OCI-LY1 (cell line): ENCODE data around the gene SH2B3.

Source experiments
- H2AFZ ChIP-seq: fragments of 200-600 bp; sonication (generic), shearing (Covaris generic); 2 replicates; pipeline ENCODE4 v1.6.0; 2014; ENCODE audit warnings: antibody characterized with exemption, mild to moderate bottlenecking, low read length
- H3F3A ChIP-seq: fragments of 200-600 bp; sonication (generic), shearing (Covaris generic); 2 replicates; pipeline ENCODE4 v1.6.0; 2014; ENCODE audit warnings: mild to moderate bottlenecking, antibody characterized with exemption, low read length, moderate library complexity; ENCODE audit not compliant: insufficient read depth
- H3K27ac ChIP-seq: fragments of 200-600 bp; sonication (generic); 2 replicates; pipeline ENCODE4 v1.5.1; 2014; ENCODE audit warnings: low read length, mixed run types, mild to moderate bottlenecking, low read depth; ENCODE audit not compliant: poor library complexity, severe bottlenecking
- H3K27me3 ChIP-seq: fragments of 200-600 bp; sonication (generic); 2 replicates; pipeline ENCODE4 v1.6.0; 2014; ENCODE audit warnings: antibody characterized with exemption, mild to moderate bottlenecking, low read length, moderate library complexity; ENCODE audit not compliant: insufficient read depth
- H3K36me3 ChIP-seq: fragments of 200-600 bp; sonication (generic); 2 replicates; pipeline ENCODE4 v1.6.1; 2014; ENCODE audit warnings: mild to moderate bottlenecking, antibody characterized with exemption, low read length, moderate library complexity, mixed read lengths; ENCODE audit not compliant: insufficient read depth
- H3K4me1 ChIP-seq: fragments of 200-600 bp; sonication (generic); 2 replicates; pipeline ENCODE4 v1.5.1; 2014; ENCODE audit warnings: mild to moderate bottlenecking, low read length, moderate library complexity; ENCODE audit not compliant: insufficient read depth, severe bottlenecking
- H3K4me2 ChIP-seq: fragments of 200-600 bp; sonication (generic), shearing (Covaris generic); 2 replicates; pipeline ENCODE4 v1.6.1; 2014; ENCODE audit warnings: low read length
- H3K4me3 ChIP-seq: fragments of 200-600 bp; sonication (generic); 2 replicates; pipeline ENCODE4 v1.5.1; 2014; ENCODE audit warnings: low read length, low read depth, mild to moderate bottlenecking, mixed read lengths; ENCODE audit not compliant: poor library complexity, severe bottlenecking
- H3K79me2 ChIP-seq: fragments of 200-600 bp; shearing (Covaris generic); 2 replicates; pipeline ENCODE4 v1.6.1; 2016; ENCODE audit warnings: mixed run types, low read length, mixed read lengths; ENCODE audit not compliant: insufficient read depth
- H3K9ac ChIP-seq: fragments of 200-600 bp; sonication (generic), shearing (Covaris generic); 2 replicates; pipeline ENCODE4 v1.6.1; 2014; ENCODE audit warnings: mild to moderate bottlenecking, low read length, mixed read lengths
- H3K9me2 ChIP-seq: fragments of 200-600 bp; sonication (generic), shearing (Covaris generic); 2 replicates; pipeline ENCODE4 v1.6.1; 2014; ENCODE audit warnings: low read depth, mild to moderate bottlenecking, low read length, mixed read lengths
- H3K9me3 ChIP-seq: fragments of 200-600 bp; shearing (Covaris generic); 2 replicates; pipeline ENCODE4 v1.6.1; 2014; ENCODE audit warnings: low read length, mixed read lengths
- H4K20me1 ChIP-seq: fragments of 200-600 bp; sonication (generic), shearing (Covaris generic); 2 replicates; pipeline ENCODE4 v1.6.0; 2016; ENCODE audit warnings: mild to moderate bottlenecking, low read length; ENCODE audit not compliant: insufficient read depth
- EZH2 ChIP-seq: fragments of 200-600 bp; sonication (generic), shearing (Covaris generic); IDR thresholded peaks from 2 replicates; pipeline ENCODE4 v1.8.0; 2017; ENCODE audit warnings: borderline replicate concordance, mixed run types, mild to moderate bottlenecking, antibody characterized with exemption, low read length, moderate library complexity, mixed read lengths
- TF ChIP-seq, protein P1 (sequence below): fragments of 200-600 bp; sonication (generic), shearing (Covaris generic); IDR thresholded peaks from 2 replicates; pipeline ENCODE4 v1.5.1; 2017; ENCODE audit warnings: mild to moderate bottlenecking, antibody characterized with exemption, low read length, moderate library complexity, mixed read lengths

The SH2B3 gene

DNA sequence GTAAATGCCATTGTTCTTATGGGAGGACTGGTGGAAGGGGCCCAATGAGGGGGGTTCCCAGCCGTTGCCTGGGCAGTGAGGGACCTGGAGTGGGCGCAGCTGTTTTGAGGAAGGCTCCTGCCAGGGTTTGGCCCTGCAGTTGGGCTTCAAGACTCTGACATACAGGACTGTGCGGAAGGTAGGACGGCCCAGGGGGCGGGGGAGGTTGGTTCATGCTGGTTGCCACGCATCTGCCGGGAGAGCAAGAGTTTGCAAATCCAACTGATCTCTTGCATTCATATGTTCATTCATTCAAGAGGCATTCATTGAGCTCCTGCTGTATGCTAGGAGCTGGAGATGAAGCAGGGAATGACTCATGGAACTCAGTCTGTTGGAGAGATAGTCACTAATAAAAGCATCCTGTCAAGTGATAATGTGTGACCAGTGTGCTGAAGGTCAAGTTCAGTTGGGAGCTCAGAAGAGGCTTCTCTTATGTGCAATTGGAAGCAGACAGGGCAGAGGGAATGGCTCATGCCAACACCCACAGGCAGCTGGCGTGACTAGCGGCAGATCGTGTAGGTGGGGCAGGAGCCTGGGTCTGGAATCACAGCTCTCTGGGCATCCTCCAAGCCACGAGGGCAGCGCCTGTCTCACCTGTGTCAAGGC is 7.8 kb downstream of the SH2B3 start:
- H3K9ac ChIP-seq: no peak overlapping the region
- no peaks in the 10 kb centered on the region for H3K36me3 ChIP-seq
- no peaks in the 10 kb centered on the region for H3K4me1 ChIP-seq
- no peaks in the 10 kb centered on the region for H3K9me3 ChIP-seq
- no peak overlapping the region for H3K4me2 ChIP-seq
- no peaks in the 10 kb centered on the region for H3F3A ChIP-seq
- no peak overlapping the region for H3K27ac ChIP-seq
- no peak overlapping the region for H2AFZ ChIP-seq
- H4K20me1 ChIP-seq: no peaks in the 10 kb centered on the region
- H3K79me2 ChIP-seq: no peaks in the 10 kb centered on the region
- TF ChIP-seq EZH2: no peak
- TF ChIP-seq, protein P1, sequence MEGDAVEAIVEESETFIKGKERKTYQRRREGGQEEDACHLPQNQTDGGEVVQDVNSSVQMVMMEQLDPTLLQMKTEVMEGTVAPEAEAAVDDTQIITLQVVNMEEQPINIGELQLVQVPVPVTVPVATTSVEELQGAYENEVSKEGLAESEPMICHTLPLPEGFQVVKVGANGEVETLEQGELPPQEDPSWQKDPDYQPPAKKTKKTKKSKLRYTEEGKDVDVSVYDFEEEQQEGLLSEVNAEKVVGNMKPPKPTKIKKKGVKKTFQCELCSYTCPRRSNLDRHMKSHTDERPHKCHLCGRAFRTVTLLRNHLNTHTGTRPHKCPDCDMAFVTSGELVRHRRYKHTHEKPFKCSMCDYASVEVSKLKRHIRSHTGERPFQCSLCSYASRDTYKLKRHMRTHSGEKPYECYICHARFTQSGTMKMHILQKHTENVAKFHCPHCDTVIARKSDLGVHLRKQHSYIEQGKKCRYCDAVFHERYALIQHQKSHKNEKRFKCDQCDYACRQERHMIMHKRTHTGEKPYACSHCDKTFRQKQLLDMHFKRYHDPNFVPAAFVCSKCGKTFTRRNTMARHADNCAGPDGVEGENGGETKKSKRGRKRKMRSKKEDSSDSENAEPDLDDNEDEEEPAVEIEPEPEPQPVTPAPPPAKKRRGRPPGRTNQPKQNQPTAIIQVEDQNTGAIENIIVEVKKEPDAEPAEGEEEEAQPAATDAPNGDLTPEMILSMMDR: no peak
- H3K4me3 ChIP-seq: no peak overlapping the region
- H3K9me2 ChIP-seq: no peaks in the 10 kb centered on the region
- no peaks in the 10 kb centered on the region for H3K27me3 ChIP-seq

GRCh38 chr12:111414711-111415252 is 9.1 kb downstream of the SH2B3 start:
- H3K4me2 ChIP-seq: no peak overlapping the region
- no peaks in the 10 kb centered on the region for H3F3A ChIP-seq
- no peaks in the 10 kb centered on the region for H3K79me2 ChIP-seq
- H3K36me3 ChIP-seq: no peaks in the 10 kb centered on the region; the same call in 1 of the 2 replicates
- no peak overlapping the region for H3K9ac ChIP-seq
- no peak overlapping the region for H2AFZ ChIP-seq
- H3K4me1 ChIP-seq: no peaks in the 10 kb centered on the region
- no peak overlapping the region for H3K27ac ChIP-seq
- H3K27me3 ChIP-seq: no peaks in the 10 kb centered on the region
- no peaks in the 10 kb centered on the region for H3K9me2 ChIP-seq
- TF ChIP-seq, protein P1: no peak
- TF ChIP-seq EZH2: no peak
- no peaks in the 10 kb centered on the region for H4K20me1 ChIP-seq
- H3K4me3 ChIP-seq: no peak overlapping the region
- H3K9me3 ChIP-seq: no peaks in the 10 kb centered on the region

GRCh38 chr12:111417290-111417689 is 11.6 kb downstream of the SH2B3 start:
- Histone ChIP-seq H3K27ac (no peak overlapping the region), H3K36me3 (no peaks in the 10 kb centered on the region; the same call in 1 of the 2 replicates)

More at GRCh38 chr12:111417290-111417689, 11.6 kb downstream of the SH2B3 start:
- Histone ChIP-seq H3K4me2 (no peak overlapping the region), H3K27me3 (no peaks in the 10 kb centered on the region), H3K9me3 (no peaks in the 10 kb centered on the region), H3F3A (no peaks in the 10 kb centered on the region), H3K4me3 (no peak overlapping the region), H2AFZ (no peak overlapping the region), H3K9ac (no peak overlapping the region), H3K4me1 (no peaks in the 10 kb centered on the region), H3K9me2 (no peaks in the 10 kb centered on the region), H4K20me1 (no peaks in the 10 kb centered on the region), H3K79me2 (no peaks in the 10 kb centered on the region)
- no peak for TF ChIP-seq EZH2
- TF ChIP-seq, protein P1: no peak
